22Rv1 (cell line): ENCODE measurements around the gene GAS7.

Experiments
- CTCF ChIP-seq: fragments of 450-650 bp; IDR thresholded peaks from 2 replicates; pipeline ENCODE4 v1.5.1; 2017; ENCODE audit warnings: mild to moderate bottlenecking
- ZFX ChIP-seq: fragments of 450-650 bp; IDR thresholded peaks from 2 replicates; pipeline ENCODE4 v1.6.1; 2017; ENCODE audit warnings: antibody characterized with exemption, borderline replicate concordance

- TF ChIP-seq CTCF (no peak), ZFX (no peak)
Observed at GRCh38 chr17:10001306-10001873, 197.0 kb downstream of the GAS7 start.
